Umbilical cord (tissue), 2 donors: ENCODE data around the gene SGF29. TPM values are rescaled to one million over a fixed set of nuclear protein-coding genes. Genes with fewer than 3 reads are reported as not detected.
A peak's percentile ranks its signal among the peaks of the same experiment; 100 is the strongest.
"Not testable (repeated sequence)": the region's sequence is repeated elsewhere in the genome, so short reads cannot be mapped to it uniquely, and the experiment has no call there.

Experiments
- DNase-seq: peaks from one replicate; pipeline ENCODE4 v3.0.0-alpha.2; 2015; ENCODE audit warnings: low spot score
- total RNA-seq: library from RNA; depleted of rRNA; stranded (reverse); fragments of >200 nt; gene quantifications from one replicate; pipeline ENCODE4 v1.2.3, GENCODE V29; 2014; ENCODE audit warnings: low replicate concordance; ENCODE audit not compliant: insufficient read depth

SGF29 gene
- total RNA-seq, 1 donor from 2014 or later = 14.0 TPM

- DNase-seq = no peak
These were observed 9.5 kb downstream of the SGF29 start for GRCh38 chr16:28563218-28563617.

GRCh38 chr16:28566233-28566925, 12.7 kb downstream of the SGF29 start:
- not testable (repeated sequence) for DNase-seq

GRCh38 chr16:28567292-28567691, 13.6 kb downstream of the SGF29 start:
- no peak for DNase-seq

- DNase-seq = no peak
These were observed 15.3 kb downstream of the SGF29 start for GRCh38 chr16:28569021-28569420.

- no peak for DNase-seq
These were observed 16.4 kb downstream of the SGF29 start for GRCh38 chr16:28569968-28570752.

- peak; percentile 77 for DNase-seq
These were observed 19.2 kb downstream of the SGF29 start for GRCh38 chr16:28572696-28573510.

- DNase-seq = no peak
These were observed 20.3 kb downstream of the SGF29 start for GRCh38 chr16:28573738-28574718.

GRCh38 chr16:28574925-28575324, 21.2 kb downstream of the SGF29 start:
- no peak for DNase-seq

GRCh38 chr16:28575446-28576109, 21.9 kb downstream of the SGF29 start:
- no peak for DNase-seq

- no peak for DNase-seq
These were observed 27.1 kb downstream of the SGF29 start for GRCh38 chr16:28580726-28581315.

- no peak for DNase-seq
These were observed 32.0 kb downstream of the SGF29 start for GRCh38 chr16:28585674-28586073.

- DNase-seq = no peak
These were observed 32.7 kb downstream of the SGF29 start for GRCh38 chr16:28586466-28586865.

GRCh38 chr16:28587386-28587785, 33.7 kb downstream of the SGF29 start:
- DNase-seq = no peak

GRCh38 chr16:28589069-28589468, 35.3 kb downstream of the SGF29 start:
- DNase-seq = no peak

GRCh38 chr16:28589930-28590329, 36.2 kb downstream of the SGF29 start:
- DNase-seq = no peak

GRCh38 chr16:28590384-28591340, 36.9 kb downstream of the SGF29 start:
- DNase-seq = no peak

- no peak for DNase-seq
These were observed 37.6 kb downstream of the SGF29 start for GRCh38 chr16:28591355-28591754.

GRCh38 chr16:28592511-28592910, 38.8 kb downstream of the SGF29 start:
- DNase-seq = no peak
